GM23338 (cell line): Measurements from ENCODE around the gene KLF7. TPM values are rescaled to one million over a fixed set of nuclear protein-coding genes. Genes with fewer than 3 reads are reported as not detected.
"Not testable (repeated sequence)": the region's sequence is repeated elsewhere in the genome, so short reads cannot be mapped to it uniquely, and the experiment has no call there.

ENCODE experiments used
- ATAC-seq: fragments of 200-7000 bp; cut with Tn5 transposase; 3 replicates; pipeline ENCODE4 v1.9.1; 2020
- DNase-seq: peaks from one replicate; pipeline ENCODE4 v3.0.0-alpha.2; 2015; ENCODE audit warnings: low spot score
- H2AFZ ChIP-seq: fragments of 200-600 bp; sonication (generic); 2 replicates; pipeline ENCODE4 v1.8.0; 2016; ENCODE audit warnings: antibody characterized with exemption, mild to moderate bottlenecking, moderate library complexity
- H3F3A ChIP-seq: fragments of 200-600 bp; sonication (generic); replicated peaks from 2 replicates; pipeline ENCODE4 v1.8.0; 2017; ENCODE audit warnings: antibody characterized with exemption, mixed run types, low read depth
- H3K27ac ChIP-seq: fragments of 200-600 bp; sonication (generic); 2 replicates; pipeline ENCODE4 v1.6.1; 2016; ENCODE audit warnings: low read depth
- H3K27me3 ChIP-seq: fragments of 200-600 bp; sonication (generic); 2 replicates; pipeline ENCODE4 v1.8.0; 2016; ENCODE audit warnings: mild to moderate bottlenecking, mixed run types, moderate library complexity; ENCODE audit not compliant: insufficient read depth
- H3K36me3 ChIP-seq: fragments of 200-600 bp; sonication (generic); 2 replicates; pipeline ENCODE4 v1.8.0; 2016; ENCODE audit warnings: mild to moderate bottlenecking; ENCODE audit not compliant: insufficient read depth
- H3K4me1 ChIP-seq: fragments of 200-600 bp; sonication (generic); 2 replicates; pipeline ENCODE4 v1.8.0; 2016; ENCODE audit warnings: mild to moderate bottlenecking, moderate library complexity; ENCODE audit not compliant: insufficient read depth
- H3K4me2 ChIP-seq: fragments of 200-600 bp; sonication (generic); 2 replicates; pipeline ENCODE4 v1.7.1; 2017; ENCODE audit warnings: mixed run types
- H3K4me3 ChIP-seq: fragments of 200-600 bp; sonication (generic); 2 replicates; pipeline ENCODE4 v1.6.1; 2016; ENCODE audit warnings: mixed run types
- H3K79me2 ChIP-seq: fragments of 200-600 bp; sonication (generic); replicated peaks from 2 replicates; pipeline ENCODE4 v1.8.0; 2017; ENCODE audit warnings: mild to moderate bottlenecking; ENCODE audit not compliant: insufficient read depth
- H3K9me2 ChIP-seq: fragments of 200-600 bp; sonication (generic); 2 replicates; pipeline ENCODE4 v1.8.0; 2017; ENCODE audit not compliant: insufficient read depth
- H4K20me1 ChIP-seq: fragments of 200-600 bp; sonication (generic); replicated peaks from 2 replicates; pipeline ENCODE4 v1.8.0; 2017; ENCODE audit warnings: mild to moderate bottlenecking; ENCODE audit not compliant: insufficient read depth
- H3K27ac Mint-ChIP-seq: 2 replicates; pipeline ENCODE4 v1.8.0; 2020; ENCODE audit warnings: inconsistent platforms, mild to moderate bottlenecking, moderate library complexity, mixed read lengths
- H3K27me3 Mint-ChIP-seq: 3 replicates; pipeline ENCODE4 v1.8.0; 2022; ENCODE audit warnings: low read depth, mild to moderate bottlenecking, moderate library complexity, mixed read lengths, inconsistent platforms; ENCODE audit not compliant: insufficient read depth, poor library complexity
- H3K36me3 Mint-ChIP-seq: 3 replicates; pipeline ENCODE4 v1.8.0; 2021; ENCODE audit warnings: low read depth, mild to moderate bottlenecking, inconsistent platforms, moderate library complexity, mixed read lengths
- H3K4me1 Mint-ChIP-seq: 3 replicates; pipeline ENCODE4 v1.8.0; 2020; ENCODE audit warnings: mild to moderate bottlenecking, inconsistent platforms, mixed read lengths
- H3K4me3 Mint-ChIP-seq: 3 replicates; pipeline ENCODE4 v1.8.0; 2021; ENCODE audit warnings: moderate library complexity, mild to moderate bottlenecking, inconsistent platforms, mixed read lengths
- H3K9me3 Mint-ChIP-seq: 3 replicates; pipeline ENCODE4 v1.8.0; 2020; ENCODE audit warnings: moderate library complexity, mild to moderate bottlenecking, inconsistent platforms, mixed read lengths
- ETS1 ChIP-seq: IDR thresholded peaks from 2 replicates; pipeline ENCODE4 v1.6.1; 2016; ENCODE audit warnings: antibody characterized with exemption
- REST ChIP-seq: IDR thresholded peaks from one replicate; pipeline ENCODE4 v1.6.1; 2018; ENCODE audit warnings: antibody characterized with exemption; ENCODE audit not compliant: unreplicated experiment
- ZNF114 ChIP-seq: fragments of 250-450 bp; sonication (Bioruptor Pico); IDR thresholded peaks from 2 replicates; pipeline ENCODE4 v1.5.0; 2020; ENCODE audit warnings: mild to moderate bottlenecking, moderate library complexity
- polyA plus RNA-seq: library from polyadenylated mRNA; unstranded; fragments of >200 nt; fragmentation: Nextera tagmentation; extraction: Ambion mirVana; gene quantifications from 2 replicates; pipeline ENCODE4 v1.2.1, GENCODE V29; 2016
- total RNA-seq: library from RNA; depleted of rRNA; stranded (reverse); fragments of >200 nt; shearing (Covaris generic); gene quantifications from 2 replicates; pipeline ENCODE4 v1.2.3, GENCODE V29; 2014

Gene KLF7
- total and polyA plus RNA-seq, 2 experiments from 2014 or later = 5.7 to 15.4 TPM

- TF ChIP-seq REST = no peak
Measured at GRCh38 chr2:207038299-207038698, 127.4 kb downstream of the KLF7 start (continued).

- H4K20me1 ChIP-seq = no peaks in the 10 kb centered on the region
- no peaks in the 10 kb centered on the region for H3K9me2 ChIP-seq
- DNase-seq (no peak), ATAC-seq (no peak)
- peak overlapping the region; percentile 98 for H3K27ac ChIP-seq
- H3K4me3 ChIP-seq = no peak overlapping the region
- H2AFZ ChIP-seq = peak overlapping the region; percentile 81; the same call in 1 of the 2 replicates
- peaks cover 4% of the 10 kb centered on the region; the same call in 1 of the 2 replicates for H3K36me3 ChIP-seq
- no peak for TF ChIP-seq ETS1
- TF ChIP-seq ZNF114 (CRISPR knock-in tag) = no peak
- no peaks in the 10 kb centered on the region for H3K27me3 ChIP-seq
- 0 out of 2 replicates have a peak, but pooled peaks cover 11% of the 10 kb centered on the region for H3F3A ChIP-seq
- Mint-ChIP-seq H3K27me3 (no peaks in the 10 kb centered on the region), H3K36me3 (peaks cover 5% of the 10 kb centered on the region; the same call in 2 of the 3 replicates), H3K4me1 (peaks cover 31% of the 10 kb centered on the region), H3K27ac (no peak overlapping the region), H3K4me3 (no peak overlapping the region), H3K9me3 (peaks cover 9% of the 10 kb centered on the region; the same call in 2 of the 3 replicates)
- peaks cover 24% of the 10 kb centered on the region for H3K4me1 ChIP-seq
- H3K4me2 ChIP-seq = no peak overlapping the region
- no peaks in the 10 kb centered on the region for H3K79me2 ChIP-seq
Measured at GRCh38 chr2:207037896-207038295, 127.9 kb downstream of the KLF7 start.

- H2AFZ ChIP-seq, H3K27ac ChIP-seq, H3K27ac Mint-ChIP-seq, H3K27me3 ChIP-seq, H3K9me3 Mint-ChIP-seq, H3K4me3 Mint-ChIP-seq, H3K36me3 Mint-ChIP-seq, H3K4me2 ChIP-seq, DNase-seq, ATAC-seq, H3K36me3 ChIP-seq, H3K4me3 ChIP-seq, H4K20me1 ChIP-seq, H3K9me2 ChIP-seq, H3K27me3 Mint-ChIP-seq, H3K79me2 ChIP-seq: not testable (repeated sequence)
- peaks cover 23% of the 10 kb centered on the region for H3K4me1 ChIP-seq
- 0 out of 2 replicates have a peak, but pooled peaks cover 11% of the 10 kb centered on the region for H3F3A ChIP-seq
- peaks cover 28% of the 10 kb centered on the region for H3K4me1 Mint-ChIP-seq
Measured at GRCh38 chr2:207037023-207037422, 128.7 kb downstream of the KLF7 start.
